ENCODE measurements around the gene PGPEP1.

The PGPEP1 gene

GRCh38 chr19:18385359-18385674 is 44.9 kb downstream of the PGPEP1 start:
- Histone ChIP-seq H2AFZ (ENCODE audit: low read depth) (no peak overlapping the region), H3K79me2 (ENCODE audit: insufficient read depth, low read depth) (no peaks in the 10 kb centered on the region), H3K9ac (no peak overlapping the region), H3K27me3 (ENCODE audit: insufficient read depth, low read depth) (peaks cover 33% of the 10 kb centered on the region; the same call in 1 of the 2 replicates), H3K27ac (no peak overlapping the region), H3K4me3 (IDR thresholded peaks at IDR 0.05; ENCODE audit: insufficient read depth, low read depth, low read length) (no peak overlapping the region), H3K4me1 (ENCODE audit: low read depth, poor library complexity, severe bottlenecking) (no peaks in the 10 kb centered on the region), H3K4me2 (no peak overlapping the region), H4K20me1 (ENCODE audit: insufficient read depth) (no peaks in the 10 kb centered on the region), H3K36me3 (ENCODE audit: insufficient read depth) (no peaks in the 10 kb centered on the region)
- TF ChIP-seq CTCF (conservative IDR thresholded peaks at IDR 0.05; ENCODE audit: low read depth, low read length), result no peak

DNA sequence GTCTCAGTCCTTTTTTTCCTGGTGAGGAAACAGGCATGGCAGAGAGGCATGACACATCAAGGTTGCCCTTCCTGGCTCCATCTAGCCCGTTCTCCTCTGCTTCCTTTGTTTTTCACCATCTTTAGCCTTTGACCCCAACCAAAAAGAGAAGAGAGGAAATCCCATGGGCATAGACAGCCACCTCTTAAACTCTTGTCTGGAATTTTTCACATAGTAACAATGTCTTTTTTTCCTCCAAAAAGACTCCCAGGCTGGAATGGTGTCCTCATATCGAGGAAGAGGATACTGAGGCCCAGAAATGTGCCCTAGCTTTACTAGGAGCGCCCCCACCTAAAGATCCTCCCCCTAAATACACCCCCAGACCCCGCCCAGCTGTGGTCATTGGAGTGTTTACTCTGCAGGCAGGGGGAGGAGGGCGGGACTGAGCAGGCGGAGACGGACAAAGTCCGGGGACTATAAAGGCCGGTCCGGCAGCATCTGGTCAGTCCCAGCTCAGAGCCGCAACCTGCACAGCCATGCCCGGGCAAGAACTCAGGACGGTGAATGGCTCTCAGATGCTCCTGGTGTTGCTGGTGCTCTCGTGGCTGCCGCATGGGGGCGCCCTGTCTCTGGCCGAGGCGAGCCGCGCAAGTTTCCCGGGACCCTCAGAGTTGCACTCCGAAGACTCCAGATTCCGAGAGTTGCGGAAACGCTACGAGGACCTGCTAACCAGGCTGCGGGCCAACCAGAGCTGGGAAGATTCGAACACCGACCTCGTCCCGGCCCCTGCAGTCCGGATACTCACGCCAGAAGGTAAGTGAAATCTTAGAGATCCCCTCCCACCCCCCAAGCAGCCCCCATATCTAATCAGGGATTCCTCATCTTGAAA is 45.5 kb downstream of the PGPEP1 start, which contains the start of gene GDF15:
Gene GDF15, plus strand, starts transcription at position 484 of the 868 bp plus-strand sequence. Its CDS starts 32 bp downstream, at position 516.
- Histone ChIP-seq H3K4me2 (no peak within 1 kb of the TSS), H3K4me3 (IDR thresholded peaks at IDR 0.05; ENCODE audit: insufficient read depth, low read depth, low read length) (no peak within 1 kb of the TSS), H2AFZ (ENCODE audit: low read depth) (no peak within 1 kb of the TSS)

GRCh38 chr19:18386543-18387271 is 46.3 kb downstream of the PGPEP1 start:
- TF ChIP-seq CTCF (conservative IDR thresholded peaks at IDR 0.05; ENCODE audit: low read depth, low read length), result no peak
- Histone ChIP-seq H3K4me2 (no peak overlapping the region), H2AFZ (ENCODE audit: low read depth) (no peak overlapping the region), H3K27ac (no peak overlapping the region), H3K4me1 (ENCODE audit: low read depth, poor library complexity, severe bottlenecking) (no peaks in the 10 kb centered on the region), H3K79me2 (ENCODE audit: insufficient read depth, low read depth) (no peaks in the 10 kb centered on the region), H3K27me3 (ENCODE audit: insufficient read depth, low read depth) (peaks cover 33% of the 10 kb centered on the region; the same call in 1 of the 2 replicates), H3K4me3 (IDR thresholded peaks at IDR 0.05; ENCODE audit: insufficient read depth, low read depth, low read length) (no peak overlapping the region), H3K36me3 (ENCODE audit: insufficient read depth) (no peaks in the 10 kb centered on the region), H4K20me1 (ENCODE audit: insufficient read depth) (no peaks in the 10 kb centered on the region), H3K9ac (no peak overlapping the region)

More for the DNA sequence above, 45.5 kb downstream of the PGPEP1 start, which contains the start of gene GDF15:
- H3K4me1 ChIP-seq (ENCODE audit: low read depth, poor library complexity, severe bottlenecking), result no peaks in the 10 kb centered on the region
- no peaks in the 10 kb centered on the region for H3K79me2 ChIP-seq (ENCODE audit: insufficient read depth, low read depth)
- H3K36me3 ChIP-seq (ENCODE audit: insufficient read depth), result no peaks in the 10 kb centered on the region
- H4K20me1 ChIP-seq (ENCODE audit: insufficient read depth), result no peaks in the 10 kb centered on the region
- H3K9ac ChIP-seq, result no peak within 1 kb of the TSS
- H3K27ac ChIP-seq, result no peak within 1 kb of the TSS
- peaks cover 33% of the 10 kb centered on the region; the same call in 1 of the 2 replicates for H3K27me3 ChIP-seq (ENCODE audit: insufficient read depth, low read depth)
- TF ChIP-seq CTCF (conservative IDR thresholded peaks at IDR 0.05; ENCODE audit: low read depth, low read length), result peak; percentile 70

DNA sequence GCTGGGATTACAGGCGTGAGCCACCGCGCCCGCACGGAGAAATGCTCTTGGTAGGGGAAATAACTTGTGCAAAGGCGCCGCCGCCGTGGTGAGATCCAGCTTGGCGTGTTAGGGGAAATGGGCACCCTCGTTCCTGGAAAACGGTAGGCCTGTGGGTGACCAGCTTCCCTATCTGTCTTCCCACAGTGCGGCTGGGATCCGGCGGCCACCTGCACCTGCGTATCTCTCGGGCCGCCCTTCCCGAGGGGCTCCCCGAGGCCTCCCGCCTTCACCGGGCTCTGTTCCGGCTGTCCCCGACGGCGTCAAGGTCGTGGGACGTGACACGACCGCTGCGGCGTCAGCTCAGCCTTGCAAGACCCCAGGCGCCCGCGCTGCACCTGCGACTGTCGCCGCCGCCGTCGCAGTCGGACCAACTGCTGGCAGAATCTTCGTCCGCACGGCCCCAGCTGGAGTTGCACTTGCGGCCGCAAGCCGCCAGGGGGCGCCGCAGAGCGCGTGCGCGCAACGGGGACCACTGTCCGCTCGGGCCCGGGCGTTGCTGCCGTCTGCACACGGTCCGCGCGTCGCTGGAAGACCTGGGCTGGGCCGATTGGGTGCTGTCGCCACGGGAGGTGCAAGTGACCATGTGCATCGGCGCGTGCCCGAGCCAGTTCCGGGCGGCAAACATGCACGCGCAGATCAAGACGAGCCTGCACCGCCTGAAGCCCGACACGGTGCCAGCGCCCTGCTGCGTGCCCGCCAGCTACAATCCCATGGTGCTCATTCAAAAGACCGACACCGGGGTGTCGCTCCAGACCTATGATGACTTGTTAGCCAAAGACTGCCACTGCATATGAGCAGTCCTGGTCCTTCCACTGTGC is 47.9 kb downstream of the PGPEP1 start:
- H2AFZ ChIP-seq (ENCODE audit: low read depth), result no peak overlapping the region
- H3K9ac ChIP-seq, result no peak overlapping the region
- no peaks in the 10 kb centered on the region for H3K79me2 ChIP-seq (ENCODE audit: insufficient read depth, low read depth)
- no peaks in the 10 kb centered on the region for H3K36me3 ChIP-seq (ENCODE audit: insufficient read depth)
- no peaks in the 10 kb centered on the region for H4K20me1 ChIP-seq (ENCODE audit: insufficient read depth)
- no peak overlapping the region for H3K4me3 ChIP-seq (IDR thresholded peaks at IDR 0.05; ENCODE audit: insufficient read depth, low read depth, low read length)
- H3K27ac ChIP-seq, result no peak overlapping the region
- no peaks in the 10 kb centered on the region for H3K4me1 ChIP-seq (ENCODE audit: low read depth, poor library complexity, severe bottlenecking)
- no peak overlapping the region for H3K4me2 ChIP-seq
- peaks cover 43% of the 10 kb centered on the region; the same call in 1 of the 2 replicates for H3K27me3 ChIP-seq (ENCODE audit: insufficient read depth, low read depth)
- TF ChIP-seq CTCF (conservative IDR thresholded peaks at IDR 0.05; ENCODE audit: low read depth, low read length), result peak; percentile 63
